OCI-LY7 (cell line): ENCODE results near the gene CEND1. TPM values are rescaled to one million over a fixed set of nuclear protein-coding genes. Genes with fewer than 3 reads are reported as not detected.

ENCODE experiments used
- BruUV-seq: library from RNA; stranded (reverse); fragments of 400-500 nt; replicated peaks from 2 replicates; lab custom pipeline; 2021; lab: Mats Ljungman, UMichigan
- CTCF ChIA-PET: fragments of 300-600 bp; sonication (Branson Sonifier 250); formaldehyde crosslinking; loops from one replicate; lab custom pipeline; 2022; ENCODE audit warnings: antibody characterized with exemption; ENCODE audit not compliant: unreplicated experiment; lab: Charles Lee
- POLR2A ChIA-PET: fragments of 300-600 bp; sonication (Branson Sonifier 250); formaldehyde crosslinking; loops from one replicate; lab custom pipeline; 2022; ENCODE audit warnings: antibody characterized with exemption; lab: Charles Lee
- DNase-seq: peaks from one replicate; pipeline ENCODE4 v3.0.0-alpha.2; 2015; ENCODE audit warnings: low spot score
- H2AFZ ChIP-seq: fragments of 200-600 bp; sonication (generic), shearing (Covaris generic); 2 replicates; pipeline ENCODE4 v1.6.1; 2014; ENCODE audit warnings: mild to moderate bottlenecking, antibody characterized with exemption, low read length, moderate library complexity
- H3K27ac ChIP-seq: fragments of 200-600 bp; sonication (generic); 2 replicates; pipeline ENCODE4 v1.5.1; 2014; ENCODE audit warnings: mixed run types, low read depth, mild to moderate bottlenecking, moderate library complexity, low read length, inconsistent platforms; ENCODE audit not compliant: poor library complexity, severe bottlenecking
- H3K36me3 ChIP-seq: fragments of 200-600 bp; sonication (generic); 2 replicates; pipeline ENCODE4 v1.6.1; 2014; ENCODE audit warnings: mild to moderate bottlenecking, antibody characterized with exemption, low read length, moderate library complexity, mixed read lengths; ENCODE audit not compliant: insufficient read depth
- H3K4me1 ChIP-seq: fragments of 200-600 bp; sonication (generic); 2 replicates; pipeline ENCODE4 v1.5.1; 2014; ENCODE audit warnings: mild to moderate bottlenecking, low read length; ENCODE audit not compliant: insufficient read depth, poor library complexity, severe bottlenecking
- H3K4me2 ChIP-seq: fragments of 200-600 bp; sonication (generic); 2 replicates; pipeline ENCODE4 v1.6.1; 2014; ENCODE audit warnings: mild to moderate bottlenecking, low read length
- H3K4me3 ChIP-seq: fragments of 200-600 bp; sonication (generic); 2 replicates; pipeline ENCODE4 v1.5.1; 2014; ENCODE audit warnings: mild to moderate bottlenecking, low read depth, low read length; ENCODE audit not compliant: poor library complexity, severe bottlenecking
- H3K79me2 ChIP-seq: fragments of 200-600 bp; sonication (generic); 2 replicates; pipeline ENCODE4 v1.6.1; 2016; ENCODE audit warnings: low read depth, mild to moderate bottlenecking, low read length, moderate library complexity, mixed read lengths; ENCODE audit not compliant: insufficient read depth
- H3K9me2 ChIP-seq: fragments of 200-600 bp; sonication (generic); 2 replicates; pipeline ENCODE4 v1.6.1; 2016; ENCODE audit warnings: mild to moderate bottlenecking, low read length, mixed read lengths; ENCODE audit not compliant: insufficient read depth
- H3K9me3 ChIP-seq: fragments of 200-600 bp; sonication (generic); 2 replicates; pipeline ENCODE4 v1.6.1; 2014; ENCODE audit warnings: mild to moderate bottlenecking, mixed run types, low read length, mixed read lengths
- H4K20me1 ChIP-seq: fragments of 200-600 bp; sonication (generic); 2 replicates; pipeline ENCODE4 v1.6.1; 2014; ENCODE audit warnings: mild to moderate bottlenecking, antibody characterized with exemption, low read length, moderate library complexity, mixed read lengths; ENCODE audit not compliant: insufficient read depth
- CTCF ChIP-seq: fragments of 200-600 bp; sonication (generic); conservative IDR thresholded peaks from 2 replicates; pipeline ENCODE4 v1.5.1; 2014; ENCODE audit warnings: mild to moderate bottlenecking, antibody characterized with exemption, low read length, moderate library complexity, mixed read lengths
- EZH2phosphoT487 ChIP-seq: fragments of 200-600 bp; sonication (generic); IDR thresholded peaks from 2 replicates; pipeline ENCODE4 v1.6.1; 2018; ENCODE audit warnings: low read depth, borderline replicate concordance, mild to moderate bottlenecking, mixed run types, antibody characterized with exemption, low read length, moderate library complexity, mixed read lengths
- intact Hi-C: fragments of 100-400 bp; cut with micrococcal nuclease; formaldehyde crosslinking; loops from one replicate; pipeline ENCODE4 v1.10.0; 2022; ENCODE audit not compliant: unreplicated experiment
- total RNA-seq, 2 experiments: library from RNA; depleted of rRNA in 1 of 2; stranded (reverse); fragments of >200 nt in 1 of 2; shearing (Covaris generic) in 1 of 2; gene quantifications; 2 replicates each; pipeline ENCODE4 v1.2.3, GENCODE V29; 2014 to 2022

CEND1 gene
- total RNA-seq, 2 experiments from 2014 or later = 17.5 to 32.5 TPM

GRCh38 chr11:838441-839279 lies 48.8 kb upstream of the CEND1 start:
- Histone ChIP-seq H3K4me3 (no peak overlapping the region), H3K4me2 (no peak overlapping the region), H3K4me1 (peaks cover 14% of the 10 kb centered on the region), H4K20me1 (peaks cover 12% of the 10 kb centered on the region; the same call in 1 of the 2 replicates), H3K36me3 (peaks cover 33% of the 10 kb centered on the region), H3K9me2 (no peaks in the 10 kb centered on the region), H3K27ac (no peak overlapping the region), H2AFZ (no peak overlapping the region), H3K9me3 (no peaks in the 10 kb centered on the region), H3K79me2 (peaks cover 18% of the 10 kb centered on the region)
- intact Hi-C loops = no loop called here
- TF ChIP-seq CTCF (no peak), EZH2phosphoT487 (no peak)
- no TSS peak for BruUV-seq
- DNase-seq = no peak
- CTCF ChIA-PET = interaction anchor here (0.8 kb wide), 1 partner anchor 9 kb away, joined by 3 read pairs; no protein-coding TSS in a partner anchor
- POLR2A ChIA-PET = no interaction called here

GRCh38 chr11:837990-838307 lies 48.1 kb upstream of the CEND1 start:
- Histone ChIP-seq H3K79me2 (peaks cover 18% of the 10 kb centered on the region), H3K36me3 (peaks cover 33% of the 10 kb centered on the region), H3K4me2 (no peak overlapping the region), H2AFZ (no peak overlapping the region), H3K4me3 (no peak overlapping the region), H3K9me3 (no peaks in the 10 kb centered on the region), H3K9me2 (no peaks in the 10 kb centered on the region), H3K4me1 (peaks cover 10% of the 10 kb centered on the region), H3K27ac (no peak overlapping the region), H4K20me1 (peaks cover 12% of the 10 kb centered on the region; the same call in 1 of the 2 replicates)
- no TSS peak for BruUV-seq
- no peak for TF ChIP-seq CTCF
- TF ChIP-seq EZH2phosphoT487 = no peak
- ChIA-PET CTCF (no interaction called here), POLR2A (no interaction called here)
- intact Hi-C loops = no loop called here
- DNase-seq = no peak
